PC-3 (cell line): ENCODE results near the gene SCO2. TPM values are rescaled to one million over a fixed set of nuclear protein-coding genes. Genes with fewer than 3 reads are reported as not detected.

Source experiments
- ATAC-seq: fragments of 200-7000 bp; cut with Tn5 transposase; 2 replicates; pipeline ENCODE4 v1.9.1; 2020; ENCODE audit warnings: mild to moderate bottlenecking, moderate library complexity
- BruUV-seq: library from RNA; stranded (reverse); fragments of 400-500 nt; replicated peaks from 2 replicates; lab custom pipeline; 2021; lab: Mats Ljungman, UMichigan
- CTCF ChIA-PET: fragments of 300-600 bp; sonication (Branson Sonifier 250); formaldehyde crosslinking; loops from one replicate; lab custom pipeline; 2022; ENCODE audit warnings: antibody characterized with exemption; lab: Charles Lee
- POLR2A ChIA-PET: fragments of 300-600 bp; sonication (Branson Sonifier 250); formaldehyde crosslinking; loops from one replicate; lab custom pipeline; 2022; ENCODE audit warnings: antibody characterized with exemption; ENCODE audit not compliant: unreplicated experiment; lab: Charles Lee
- DNase-seq: peaks from one replicate; pipeline ENCODE4 v3.0.0-alpha.2; 2015
- H2AFZ ChIP-seq: fragments of 300-600 bp; sonication (generic); 2 replicates; pipeline ENCODE4 v1.6.0; 2016; ENCODE audit warnings: antibody characterized with exemption, low read length
- H3F3A ChIP-seq: fragments of 300-600 bp; sonication (generic); one replicate; pipeline ENCODE4 v1.6.0; 2017; ENCODE audit warnings: antibody characterized with exemption, low read length, control low read depth, mild to moderate bottlenecking; ENCODE audit not compliant: unreplicated experiment
- H3K27ac ChIP-seq: fragments of 300-600 bp; sonication (generic); 2 replicates; pipeline ENCODE4 v1.5.1; 2016; ENCODE audit warnings: mild to moderate bottlenecking, low read length
- H3K27me3 ChIP-seq: fragments of 300-600 bp; sonication (generic); 2 replicates; pipeline ENCODE4 v1.6.1; 2016; ENCODE audit warnings: low read length, mixed read lengths
- H3K36me3 ChIP-seq: fragments of 300-600 bp; sonication (generic); 2 replicates; pipeline ENCODE4 v1.6.1; 2016; ENCODE audit warnings: low read depth, mixed run types, low read length, mixed read lengths
- H3K4me1 ChIP-seq: fragments of 300-600 bp; sonication (generic); 2 replicates; pipeline ENCODE4 v1.5.1; 2016; ENCODE audit warnings: low read length; ENCODE audit not compliant: insufficient read depth
- H3K4me2 ChIP-seq: fragments of 300-600 bp; sonication (generic); 2 replicates; pipeline ENCODE4 v1.6.0; 2016; ENCODE audit warnings: low read length
- H3K4me3 ChIP-seq: fragments of 300-600 bp; sonication (generic); 2 replicates; pipeline ENCODE4 v1.5.1; 2016; ENCODE audit warnings: mild to moderate bottlenecking, low read length, mixed read lengths
- H3K79me2 ChIP-seq: fragments of 300-600 bp; sonication (generic); 2 replicates; pipeline ENCODE4 v1.6.1; 2017; ENCODE audit warnings: low read length, mixed read lengths
- H3K9ac ChIP-seq: fragments of 300-600 bp; sonication (generic); 2 replicates; pipeline ENCODE4 v1.6.0; 2016; ENCODE audit warnings: mild to moderate bottlenecking, low read length
- H3K9me2 ChIP-seq: fragments of 300-600 bp; sonication (generic); replicated peaks from 2 replicates; pipeline ENCODE4 v1.6.1; 2016; ENCODE audit warnings: mixed run types, low read length, mixed read lengths
- H3K9me3 ChIP-seq: fragments of 300-600 bp; sonication (generic); 2 replicates; pipeline ENCODE4 v1.6.1; 2016; ENCODE audit warnings: low read length, mixed read lengths
- H4K20me1 ChIP-seq: fragments of 300-600 bp; sonication (generic); 2 replicates; pipeline ENCODE4 v1.6.1; 2016; ENCODE audit warnings: low read length, mixed read lengths
- EZH2 ChIP-seq: fragments of 300-600 bp; sonication (generic); IDR thresholded peaks from one replicate; pipeline ENCODE4 v1.6.1; 2017; ENCODE audit warnings: antibody characterized with exemption, mild to moderate bottlenecking, low read length; ENCODE audit not compliant: unreplicated experiment
- EZH2phosphoT487 ChIP-seq: fragments of 300-600 bp; sonication (generic); IDR thresholded peaks from 2 replicates; pipeline ENCODE4 v1.6.1; 2018; ENCODE audit warnings: mild to moderate bottlenecking, antibody characterized with exemption, low read length, borderline replicate concordance
- intact Hi-C: fragments of 100-400 bp; cut with micrococcal nuclease; formaldehyde crosslinking; loops from 2 replicates; pipeline ENCODE4 v1.9.0; 2023
- total RNA-seq: library from RNA; depleted of rRNA; stranded (reverse); fragments of >200 nt; gene quantifications from 2 replicates; pipeline ENCODE4 v1.2.3, GENCODE V29; 2014
- TF ChIP-seq, protein P1 (sequence below): fragments of 300-600 bp; sonication (generic); conservative IDR thresholded peaks from 2 replicates; pipeline ENCODE4 v1.5.1; 2017; ENCODE audit warnings: antibody characterized with exemption, low read depth, mild to moderate bottlenecking, low read length

The SCO2 gene
- total RNA-seq, 1 experiment from 2014 or later: 5.8 TPM

DNA sequence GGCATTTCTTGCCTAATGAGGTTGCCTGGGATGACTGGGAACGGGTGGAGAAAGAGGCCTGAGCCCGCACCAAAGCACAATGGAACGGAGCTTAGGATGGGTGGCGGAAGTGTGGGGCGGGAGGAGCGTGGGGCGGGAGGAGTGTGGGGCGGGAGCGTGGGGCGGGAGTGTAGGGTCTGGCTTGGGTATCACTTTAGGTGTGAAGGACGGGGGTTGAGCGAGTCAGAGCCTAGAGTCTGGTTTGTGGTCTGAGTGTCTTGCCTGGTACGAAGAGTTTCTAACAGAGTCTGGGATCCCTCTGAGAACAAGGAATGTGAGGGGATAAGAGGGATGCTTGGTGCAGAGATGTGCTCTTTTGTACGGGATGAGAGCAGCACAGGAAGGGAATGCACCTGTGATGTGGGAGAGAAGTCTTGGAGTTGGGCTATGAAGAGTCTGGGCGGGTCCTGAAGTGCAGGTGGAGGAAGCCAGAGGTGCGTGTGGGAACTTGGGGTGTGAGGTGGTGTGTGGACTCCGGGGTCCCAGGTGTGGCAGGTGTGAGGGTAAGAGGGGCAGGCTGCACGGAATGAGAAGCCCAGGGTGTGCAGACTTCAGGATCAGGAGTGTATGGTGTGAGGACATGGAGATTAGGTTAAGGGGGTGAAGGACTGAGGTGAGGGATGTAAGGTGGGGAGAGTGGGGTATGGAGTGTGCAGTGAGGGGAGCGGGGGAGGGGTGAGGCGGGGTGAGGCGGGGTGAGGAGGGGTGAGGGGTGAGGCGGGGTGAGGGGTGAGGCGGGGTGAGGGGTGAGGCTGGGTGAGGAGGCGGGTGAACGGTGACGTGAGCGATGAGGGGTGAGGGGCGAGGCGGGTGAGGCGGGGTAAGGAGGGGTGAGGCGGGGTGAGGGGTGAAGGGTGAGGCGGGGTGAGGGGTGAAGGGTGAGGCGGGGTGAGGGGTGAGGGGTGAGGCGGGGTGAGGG lies 36.3 kb upstream of the SCO2 start:
- POLR2A ChIA-PET: no interaction called here
- CTCF ChIA-PET: no interaction called here

DNA sequence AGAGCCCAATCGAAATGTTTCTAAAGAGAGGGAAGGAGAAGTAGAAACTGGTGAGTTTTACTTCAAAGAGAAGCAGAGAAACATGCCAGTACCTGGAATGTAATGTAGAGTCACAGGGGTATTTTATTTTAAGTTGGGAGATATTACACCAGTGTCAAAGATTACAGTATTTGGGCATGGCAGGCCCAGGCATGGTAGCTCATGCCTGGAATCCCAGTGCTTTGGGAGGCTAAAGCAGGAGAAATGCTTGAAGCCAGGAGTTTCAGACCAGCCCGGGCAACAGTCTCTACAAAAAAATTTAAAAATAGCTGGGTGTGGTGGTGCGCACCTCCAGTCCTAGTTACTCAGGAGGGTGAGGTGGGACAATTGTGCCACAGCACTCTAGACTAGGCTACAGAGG lies 34.6 kb upstream of the SCO2 start:
- Histone ChIP-seq H3K4me2 (no peak overlapping the region), H3K9me3 (no peaks in the 10 kb centered on the region), H3K9me2 (no peaks in the 10 kb centered on the region), H3K4me1 (peaks cover 7% of the 10 kb centered on the region), H2AFZ (no peak overlapping the region), H3K27ac (no peak overlapping the region), H3K27me3 (no peaks in the 10 kb centered on the region), H3K9ac (no peak overlapping the region), H3F3A (no peaks in the 10 kb centered on the region), H4K20me1 (no peaks in the 10 kb centered on the region), H3K79me2 (no peaks in the 10 kb centered on the region), H3K36me3 (no peaks in the 10 kb centered on the region), H3K4me3 (no peak overlapping the region)
- ChIA-PET CTCF (no interaction called here), POLR2A (no interaction called here)
- TF ChIP-seq EZH2phosphoT487: no peak
- TF ChIP-seq, protein P1, sequence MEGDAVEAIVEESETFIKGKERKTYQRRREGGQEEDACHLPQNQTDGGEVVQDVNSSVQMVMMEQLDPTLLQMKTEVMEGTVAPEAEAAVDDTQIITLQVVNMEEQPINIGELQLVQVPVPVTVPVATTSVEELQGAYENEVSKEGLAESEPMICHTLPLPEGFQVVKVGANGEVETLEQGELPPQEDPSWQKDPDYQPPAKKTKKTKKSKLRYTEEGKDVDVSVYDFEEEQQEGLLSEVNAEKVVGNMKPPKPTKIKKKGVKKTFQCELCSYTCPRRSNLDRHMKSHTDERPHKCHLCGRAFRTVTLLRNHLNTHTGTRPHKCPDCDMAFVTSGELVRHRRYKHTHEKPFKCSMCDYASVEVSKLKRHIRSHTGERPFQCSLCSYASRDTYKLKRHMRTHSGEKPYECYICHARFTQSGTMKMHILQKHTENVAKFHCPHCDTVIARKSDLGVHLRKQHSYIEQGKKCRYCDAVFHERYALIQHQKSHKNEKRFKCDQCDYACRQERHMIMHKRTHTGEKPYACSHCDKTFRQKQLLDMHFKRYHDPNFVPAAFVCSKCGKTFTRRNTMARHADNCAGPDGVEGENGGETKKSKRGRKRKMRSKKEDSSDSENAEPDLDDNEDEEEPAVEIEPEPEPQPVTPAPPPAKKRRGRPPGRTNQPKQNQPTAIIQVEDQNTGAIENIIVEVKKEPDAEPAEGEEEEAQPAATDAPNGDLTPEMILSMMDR: no peak
- no peak for TF ChIP-seq EZH2
- no TSS peak for BruUV-seq
- ATAC-seq: no peak
- DNase-seq: no peak
- intact Hi-C loops: loop anchor here (5.0 kb wide), 1 partner anchor 33 kb away; the partner anchor contains the start of gene SCO2

More for the DNA sequence above, 36.3 kb upstream of the SCO2 start:
- H3K4me2 ChIP-seq: no peak overlapping the region
- H2AFZ ChIP-seq: no peak overlapping the region
- H3K4me1 ChIP-seq: peaks cover 7% of the 10 kb centered on the region
- no peaks in the 10 kb centered on the region for H3K9me2 ChIP-seq
- TF ChIP-seq EZH2 (no peak), EZH2phosphoT487 (no peak)
- TF ChIP-seq, protein P1: no peak
- H3K9ac ChIP-seq: no peak overlapping the region
- H3K36me3 ChIP-seq: no peaks in the 10 kb centered on the region
- H4K20me1 ChIP-seq: no peaks in the 10 kb centered on the region
- no TSS peak for BruUV-seq
- ATAC-seq: no peak
- no peaks in the 10 kb centered on the region for H3K79me2 ChIP-seq
- H3K27ac ChIP-seq: no peak overlapping the region
- H3F3A ChIP-seq: no peaks in the 10 kb centered on the region
- no peaks in the 10 kb centered on the region for H3K9me3 ChIP-seq
- DNase-seq: no peak
- H3K4me3 ChIP-seq: no peak overlapping the region
- H3K27me3 ChIP-seq: no peaks in the 10 kb centered on the region
- intact Hi-C loops: loop anchor here (5.0 kb wide), 1 partner anchor 34 kb away; the partner anchor contains the start of gene SCO2

- Histone ChIP-seq H3K27ac (no peak overlapping the region), H3K9me3 (no peaks in the 10 kb centered on the region), H3K79me2 (no peaks in the 10 kb centered on the region), H3K36me3 (no peaks in the 10 kb centered on the region), H3K27me3 (no peaks in the 10 kb centered on the region), H3K4me3 (no peak overlapping the region), H4K20me1 (no peaks in the 10 kb centered on the region), H3F3A (no peaks in the 10 kb centered on the region), H3K9me2 (no peaks in the 10 kb centered on the region), H2AFZ (no peak overlapping the region), H3K4me1 (no peaks in the 10 kb centered on the region), H3K9ac (no peak overlapping the region), H3K4me2 (no peak overlapping the region)
- no peak for DNase-seq
- CTCF ChIA-PET: no interaction called here
- POLR2A ChIA-PET: no interaction called here
- TF ChIP-seq EZH2phosphoT487 (no peak), EZH2 (no peak)
- TF ChIP-seq, protein P1: no peak
- no peak for ATAC-seq
- intact Hi-C loops: no loop called here
- no TSS peak for BruUV-seq
Measured at GRCh38 chr22:50556703-50557102, 31.3 kb upstream of the SCO2 start.
